H1 (cell line): ENCODE measurements around the gene MTFMT. TPM values are rescaled to one million over a fixed set of nuclear protein-coding genes. Genes with fewer than 3 reads are reported as not detected.

Experiments used
- CTCF ChIA-PET: fragments of 300-600 bp; sonication (Branson Sonifier 250); formaldehyde crosslinking; loops from one replicate; lab custom pipeline; 2021; ENCODE audit not compliant: partially characterized antibody; lab: Charles Lee
- POLR2A ChIA-PET: fragments of 300-600 bp; sonication (Branson Sonifier 250); formaldehyde crosslinking; loops from one replicate; lab custom pipeline; 2021; ENCODE audit warnings: inconsistent platforms; ENCODE audit not compliant: partially characterized antibody; lab: Charles Lee
- DNase-seq, 2 experiments: peaks; one replicate each; pipeline versions ENCODE4 v3.0.0 to v3.0.0-alpha.2; 2010 to 2022; ENCODE audit warnings: low spot score in 2 of 2, low read depth in 1 of 2, mixed read lengths in 1 of 2
- FAIRE-seq: peaks from 2 replicates; lab custom pipeline; 2011; peaks lifted over from hg19 to GRCh38; lab: Jason Lieb, UNC
- H2AFZ ChIP-seq: 2 replicates; pipeline ENCODE4 v1.8.1; 2012; ENCODE audit warnings: low read length, inconsistent platforms
- H2AK5ac ChIP-seq: 2 replicates; pipeline ENCODE4 v1.6.1; 2013; ENCODE audit warnings: low read depth, low read length
- H2BK120ac ChIP-seq: replicated peaks from 2 replicates; pipeline ENCODE3; 2013; ENCODE audit warnings: low read depth, low read length, inconsistent platforms
- H2BK12ac ChIP-seq: 2 replicates; pipeline ENCODE4 v1.6.1; 2013; ENCODE audit warnings: low read depth, low read length
- H2BK15ac ChIP-seq: 2 replicates; pipeline ENCODE4 v1.6.1; 2013; ENCODE audit warnings: low read length
- H2BK20ac ChIP-seq: 2 replicates; pipeline ENCODE4 v1.6.1; 2013; ENCODE audit warnings: low read length
- H2BK5ac ChIP-seq: 2 replicates; pipeline ENCODE4 v1.6.1; 2013; ENCODE audit warnings: low read depth, low read length
- H3K14ac ChIP-seq: 2 replicates; pipeline ENCODE4 v1.6.1; 2013; ENCODE audit warnings: inconsistent platforms; ENCODE audit not compliant: insufficient read length
- H3K18ac ChIP-seq: 2 replicates; pipeline ENCODE4 v1.6.1; 2013; ENCODE audit warnings: low read length; ENCODE audit errors: extremely low read depth
- H3K23ac ChIP-seq: 2 replicates; pipeline ENCODE4 v1.6.1; 2013; ENCODE audit warnings: inconsistent platforms; ENCODE audit not compliant: insufficient read length
- H3K23me2 ChIP-seq: 2 replicates; pipeline ENCODE4 v1.6.1; 2013; ENCODE audit warnings: low read depth, low read length
- H3K27ac ChIP-seq: 2 replicates; pipeline ENCODE4 v1.6.1; 2011; ENCODE audit warnings: low read depth, low read length, inconsistent platforms
- H3K27me3 ChIP-seq, 4 experiments: replicated peaks in 1 of 4; 1 replicate in 1 of 4; 2 replicates in 3 of 4; pipeline versions ENCODE4 v1.6.1 to v1.8.1; 2011 to 2013; ENCODE audit warnings: low read length in 3 of 4, mild to moderate bottlenecking in 3 of 4, inconsistent platforms in 2 of 4, mixed read lengths in 2 of 4, moderate library complexity in 1 of 4; ENCODE audit not compliant: control insufficient read depth in 3 of 4, insufficient read depth in 3 of 4; ENCODE audit errors: extremely low read depth in 1 of 4
- H3K36me3 ChIP-seq, 4 experiments: 2 replicates each; pipeline versions ENCODE4 v1.6.1 to v1.8.1; 2011 to 2013; ENCODE audit warnings: mild to moderate bottlenecking in 4 of 4, low read length in 3 of 4, moderate library complexity in 2 of 4, control low read depth in 1 of 4, inconsistent platforms in 1 of 4; ENCODE audit not compliant: insufficient read depth in 4 of 4, control insufficient read depth in 2 of 4
- H3K4ac ChIP-seq: replicated peaks from 2 replicates; pipeline ENCODE3; 2013; ENCODE audit warnings: low read length, low read depth, mixed read lengths, inconsistent platforms; ENCODE audit not compliant: insufficient read length
- H3K4me1 ChIP-seq, 4 experiments: replicated peaks in 1 of 4; 1 replicate in 1 of 4; 2 replicates in 3 of 4; pipeline versions ENCODE4 v1.6.1 to v1.8.1; 2011 to 2013; ENCODE audit warnings: low read length in 3 of 4, inconsistent platforms in 2 of 4, mixed read lengths in 1 of 4; ENCODE audit not compliant: insufficient read depth in 4 of 4, control insufficient read depth in 3 of 4
- H3K4me2 ChIP-seq, 2 experiments: 2 replicates each; pipeline versions ENCODE4 v1.6.1 to v1.8.1; 2011 to 2013; ENCODE audit warnings: low read depth in 2 of 2, low read length in 2 of 2, control low read depth in 1 of 2, inconsistent platforms in 1 of 2, mild to moderate bottlenecking in 1 of 2; ENCODE audit not compliant: insufficient read depth in 1 of 2
- H3K4me3 ChIP-seq, 4 experiments: fragments of 200-600, 300-600 bp in 1 of 4; sonication (generic), shearing (Covaris generic), sonication (Bioruptor Twin) in 1 of 4; 2 replicates each; pipeline versions ENCODE4 v1.5.1 to v1.8.1; 2011 to 2016; ENCODE audit warnings: low read length in 4 of 4, low read depth in 3 of 4, control low read depth in 2 of 4, inconsistent platforms in 2 of 4, mild to moderate bottlenecking in 2 of 4, mixed read lengths in 1 of 4, moderate library complexity in 1 of 4; ENCODE audit not compliant: insufficient read depth in 2 of 4; ENCODE audit errors: extremely low read depth in 1 of 4
- H3K56ac ChIP-seq: replicated peaks from 2 replicates; pipeline ENCODE3; 2013; ENCODE audit warnings: low read depth, mild to moderate bottlenecking, mixed read lengths, low read length, inconsistent platforms; ENCODE audit not compliant: insufficient read length
- H3K79me1 ChIP-seq: 2 replicates; pipeline ENCODE4 v1.6.1; 2013; ENCODE audit warnings: low read depth, low read length, control low read depth
- H3K79me2 ChIP-seq, 2 experiments: 2 replicates each; pipeline versions ENCODE4 v1.6.1 to v1.8.1; 2012 to 2013; ENCODE audit warnings: low read length in 2 of 2, mild to moderate bottlenecking in 2 of 2, inconsistent platforms in 1 of 2; ENCODE audit not compliant: insufficient read depth in 2 of 2, control insufficient read depth in 1 of 2
- H3K9ac ChIP-seq, 4 experiments: replicated peaks in 1 of 4; 1 replicate in 1 of 4; 2 replicates in 3 of 4; pipeline versions ENCODE4 v1.6.1 to v1.8.1; 2011 to 2013; ENCODE audit warnings: low read depth in 3 of 4, low read length in 3 of 4, control low read depth in 2 of 4, mild to moderate bottlenecking in 2 of 4, moderate library complexity in 2 of 4, inconsistent platforms in 1 of 4; ENCODE audit errors: extremely low read depth in 1 of 4
- H3K9me3 ChIP-seq, 2 experiments: 2 replicates each; pipeline versions ENCODE4 v1.6.1 to v1.8.1; 2012 to 2013; ENCODE audit warnings: mild to moderate bottlenecking in 2 of 2, moderate library complexity in 2 of 2, control low read depth in 1 of 2, inconsistent platforms in 1 of 2, low read depth in 1 of 2, low read length in 1 of 2, mixed read lengths in 1 of 2; ENCODE audit not compliant: insufficient read depth in 2 of 2
- H4K20me1 ChIP-seq, 2 experiments: replicated peaks in 1 of 2; 2 replicates each; pipeline versions ENCODE3 to v1.8.1; 2011 to 2013; ENCODE audit warnings: inconsistent platforms in 2 of 2, low read length in 2 of 2, mild to moderate bottlenecking in 1 of 2; ENCODE audit not compliant: insufficient read depth in 2 of 2, control insufficient read depth in 1 of 2
- H4K5ac ChIP-seq: 2 replicates; pipeline ENCODE4 v1.6.1; 2013; ENCODE audit warnings: low read length, low read depth, mixed read lengths, inconsistent platforms; ENCODE audit not compliant: insufficient read length
- H4K8ac ChIP-seq: 2 replicates; pipeline ENCODE4 v1.8.0; 2013; ENCODE audit warnings: mild to moderate bottlenecking, moderate library complexity, low read length, inconsistent platforms; ENCODE audit not compliant: insufficient read depth; ENCODE audit errors: extremely low read depth
- H4K91ac ChIP-seq: replicated peaks from 2 replicates; pipeline ENCODE3; 2013; ENCODE audit warnings: low read length, mixed read lengths, inconsistent platforms; ENCODE audit not compliant: insufficient read length
- ASH2L ChIP-seq: fragments of 200-600, 300-600 bp; sonication (generic); IDR thresholded peaks from one replicate; pipeline ENCODE4 v1.7.1; 2017; ENCODE audit warnings: low read length
- FOSL1 ChIP-seq: IDR thresholded peaks from 2 replicates; pipeline ENCODE4 v1.6.1; 2011; ENCODE audit warnings: mild to moderate bottlenecking, low read depth, low read length, moderate library complexity; ENCODE audit not compliant: insufficient read depth
- JUN ChIP-seq: IDR thresholded peaks from 2 replicates; pipeline ENCODE4 v1.6.1; 2011; ENCODE audit warnings: low read depth, mild to moderate bottlenecking, improper control_type of control experiment, low read length
- MAFK ChIP-seq: IDR thresholded peaks from 2 replicates; pipeline ENCODE4 v1.6.1; 2012; ENCODE audit warnings: low read depth, mild to moderate bottlenecking, improper control_type of control experiment, low read length
- NRF1 ChIP-seq: IDR thresholded peaks from 2 replicates; pipeline ENCODE4 v1.6.1; 2011; ENCODE audit warnings: mild to moderate bottlenecking, low read depth, low read length, improper control_type of control experiment
- SIN3A ChIP-seq, 2 experiments: IDR thresholded peaks in 1 of 2; conservative IDR thresholded peaks in 1 of 2; 2 replicates each; pipeline ENCODE4 v1.6.1; 2011 to 2012; ENCODE audit warnings: low read length in 2 of 2, improper control_type of control experiment in 1 of 2, low read depth in 1 of 2, mild to moderate bottlenecking in 1 of 2
- SIRT6 ChIP-seq: IDR thresholded peaks from one replicate; pipeline ENCODE4 v1.7.1; 2012; ENCODE audit warnings: low read length, inconsistent platforms
- SUZ12 ChIP-seq: fragments of 200-600 bp; sonication (generic); IDR thresholded peaks from 2 replicates; pipeline ENCODE4 v1.6.1; 2012; ENCODE audit warnings: mild to moderate bottlenecking, inconsistent platforms, low read length, moderate library complexity, mixed read lengths
- WGBS, 2 experiments: shearing (Covaris generic) in 1 of 2; methylation state at CpG; one replicate each; pipeline versions ENCODE4 v1.1.6 to v1.1.7; 2013 to 2015; ENCODE audit warnings: low lambda C conversion rate in 2 of 2, mixed read lengths in 2 of 2, inconsistent platforms in 1 of 2, low coverage in 1 of 2, missing lambda C conversion rate in 1 of 2; ENCODE audit not compliant: insufficient replicate concordance in 2 of 2, insufficient coverage in 1 of 2, insufficient read length in 1 of 2; ENCODE audit errors: extremely low coverage in 1 of 2, missing lambda C conversion rate in 1 of 2; 5-methylcytosine and 5-hydroxymethylcytosine counted together
- polyA plus RNA-seq, 7 experiments: library from polyadenylated mRNA; depleted of rRNA in 3 of 7; stranded (reverse) in 5 of 7; unstranded in 2 of 7; fragments of >200 nt in 5 of 7; fragments of 200-250 nt in 2 of 7; gene quantifications; 1 replicate in 5 of 7; 2 replicates in 1 of 7; 4 replicates in 1 of 7; pipeline versions ENCODE4 v1.2.1 to v1.2.3, GENCODE V29; 2011 to 2013; ENCODE audit warnings: missing spikeins in 2 of 7, mixed read lengths in 2 of 7
- total RNA-seq: library from RNA; stranded (reverse); fragmentation: NEBNext Ultra II Directional; extraction: Animal tissue kit (Norgen Biotek cat#: 25700); gene quantifications from 2 replicates; pipeline ENCODE4 v1.2.1, GENCODE V29; 2021
- TF ChIP-seq, protein P1 (sequence below), 3 experiments: IDR thresholded peaks; 1 replicate in 2 of 3; 2 replicates in 1 of 3; pipeline versions ENCODE4 v1.5.1 to v1.6.1; 2011; ENCODE audit warnings: low read length in 3 of 3, mild to moderate bottlenecking in 3 of 3, inconsistent platforms in 2 of 3, low read depth in 1 of 3, moderate library complexity in 1 of 3; ENCODE audit not compliant: insufficient read depth in 1 of 3; ENCODE audit errors: control extremely low read depth in 1 of 3

MTFMT gene
- total and polyA plus RNA-seq, 2 of the 8 experiments (the other 6 are each of a cell fraction or from before 2014, with no cell fraction given), result 7.7 to 20.8 TPM

DNA sequence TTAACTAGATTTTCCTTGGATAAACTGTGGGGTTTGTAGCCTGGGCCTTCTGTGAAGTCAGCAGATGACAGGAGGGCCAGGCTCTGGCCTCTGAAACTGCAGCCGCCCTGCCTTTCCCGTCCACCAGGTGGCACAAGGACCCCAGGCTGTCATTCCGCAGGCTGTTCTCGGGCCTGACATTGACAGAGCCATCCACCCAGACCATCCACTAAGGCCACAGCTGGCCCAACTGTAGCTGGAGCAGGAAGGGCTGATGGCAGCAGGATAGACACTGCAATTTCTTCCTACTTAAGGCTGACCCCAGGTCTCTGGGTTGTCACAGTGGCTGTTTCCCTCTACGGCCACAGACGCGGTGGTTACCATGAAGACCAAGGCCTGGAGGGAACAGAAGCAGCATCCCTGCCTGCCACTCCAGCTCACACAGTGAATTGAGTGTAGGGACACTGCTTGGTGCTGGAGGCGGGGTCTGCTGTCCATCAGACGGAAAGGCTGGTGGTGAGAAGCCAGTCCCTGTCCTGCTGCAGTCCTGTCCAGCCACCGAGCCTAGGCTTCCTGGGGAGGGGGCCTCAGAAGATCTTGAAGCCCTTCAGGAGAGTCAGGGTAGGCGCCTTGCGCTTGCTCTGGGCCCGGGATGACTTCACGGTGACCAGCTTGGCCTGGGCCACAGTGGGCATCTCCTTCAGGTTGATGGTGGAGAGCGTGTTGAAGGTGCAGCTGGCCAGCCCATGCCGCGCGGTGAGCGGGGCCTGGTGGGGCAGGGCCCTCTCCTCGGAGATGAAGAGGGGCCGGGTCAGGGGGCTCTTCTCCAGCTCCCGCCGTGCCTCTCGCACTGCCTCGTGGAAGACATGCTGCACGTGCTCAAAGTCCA, 25.1 kb upstream of the MTFMT start:
- H2BK20ac ChIP-seq, result no peak overlapping the region
- H3K9ac ChIP-seq, result no peak overlapping the region
- H3K27ac ChIP-seq, result no peak overlapping the region
- no peak overlapping the region for H3K4me3 ChIP-seq
- ChIA-PET POLR2A (interaction anchor here (0.9 to 1.7 kb wide), 8 partner anchors 9 to 66 kb away, joined by 3 to 5 read pairs (median 3); no protein-coding TSS in a partner anchor), CTCF (interaction anchor here (0.7 to 33.2 kb wide), 12 partner anchors 12 to 216 kb away, joined by 3 to 1213 read pairs (median 14); partner anchors contain the start of genes KBTBD13, RASL12, SLC51B and UBAP1L)
- no peaks in the 10 kb centered on the region for H4K20me1 ChIP-seq
- H4K91ac ChIP-seq, result no peak overlapping the region
- H3K14ac ChIP-seq, result no peak overlapping the region
- H2BK15ac ChIP-seq, result no peak overlapping the region
- no peak overlapping the region for H3K4ac ChIP-seq
- no peak for FAIRE-seq
- H3K36me3 ChIP-seq, result no peaks in the 10 kb centered on the region; a peak in 1 of 8 replicates
- no peak overlapping the region for H3K18ac ChIP-seq
- H3K56ac ChIP-seq, result no peak overlapping the region
- H2BK12ac ChIP-seq, result no peak overlapping the region
- no peaks in the 10 kb centered on the region for H3K9me3 ChIP-seq
- no peaks in the 10 kb centered on the region; a peak in 2 of 7 replicates for H3K27me3 ChIP-seq
- WGBS, 2 experiments, result 79% methylated on average over 25 of the region's 26 CpGs; no CpG with 5 or more reads in 1 of the 2 experiments
- no peaks in the 10 kb centered on the region for H3K23me2 ChIP-seq
- H3K4me2 ChIP-seq, result no peak overlapping the region
- H3K79me1 ChIP-seq, result no peaks in the 10 kb centered on the region
- no peak overlapping the region for H4K8ac ChIP-seq
- H3K23ac ChIP-seq, result no peak overlapping the region
- DNase-seq, result peak in 1 of 2 experiments; percentile 88
- no peak overlapping the region for H2BK120ac ChIP-seq
- no peak overlapping the region for H4K5ac ChIP-seq
- H3K4me1 ChIP-seq, result no peaks in the 10 kb centered on the region
- H3K79me2 ChIP-seq, result no peaks in the 10 kb centered on the region
- H2AK5ac ChIP-seq, result no peak overlapping the region
- H2BK5ac ChIP-seq, result 0 out of 2 replicates have a peak overlapping the region, but pooled peaks have one; percentile 60
- H2AFZ ChIP-seq, result no peak overlapping the region
- TF ChIP-seq, protein P1, sequence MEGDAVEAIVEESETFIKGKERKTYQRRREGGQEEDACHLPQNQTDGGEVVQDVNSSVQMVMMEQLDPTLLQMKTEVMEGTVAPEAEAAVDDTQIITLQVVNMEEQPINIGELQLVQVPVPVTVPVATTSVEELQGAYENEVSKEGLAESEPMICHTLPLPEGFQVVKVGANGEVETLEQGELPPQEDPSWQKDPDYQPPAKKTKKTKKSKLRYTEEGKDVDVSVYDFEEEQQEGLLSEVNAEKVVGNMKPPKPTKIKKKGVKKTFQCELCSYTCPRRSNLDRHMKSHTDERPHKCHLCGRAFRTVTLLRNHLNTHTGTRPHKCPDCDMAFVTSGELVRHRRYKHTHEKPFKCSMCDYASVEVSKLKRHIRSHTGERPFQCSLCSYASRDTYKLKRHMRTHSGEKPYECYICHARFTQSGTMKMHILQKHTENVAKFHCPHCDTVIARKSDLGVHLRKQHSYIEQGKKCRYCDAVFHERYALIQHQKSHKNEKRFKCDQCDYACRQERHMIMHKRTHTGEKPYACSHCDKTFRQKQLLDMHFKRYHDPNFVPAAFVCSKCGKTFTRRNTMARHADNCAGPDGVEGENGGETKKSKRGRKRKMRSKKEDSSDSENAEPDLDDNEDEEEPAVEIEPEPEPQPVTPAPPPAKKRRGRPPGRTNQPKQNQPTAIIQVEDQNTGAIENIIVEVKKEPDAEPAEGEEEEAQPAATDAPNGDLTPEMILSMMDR (IDR thresholded peaks at IDR 0.05; ENCODE audit: control extremely low read depth in 1 of 3, insufficient read depth in 1 of 3, low read depth in 1 of 3, low read length in 3 of 3), result peak; percentile 95 to 97 (median 97)
- no peak for TF ChIP-seq NRF1
- TF ChIP-seq JUN, result no peak
- no peak for TF ChIP-seq SIRT6
- TF ChIP-seq SUZ12, result no peak
- no peak for TF ChIP-seq FOSL1
- TF ChIP-seq MAFK, result no peak
- TF ChIP-seq SIN3A (conservative IDR thresholded peaks at IDR 0.05 in 1 of 2, IDR thresholded peaks at IDR 0.05 in 1 of 2; ENCODE audit: low read depth in 1 of 2, low read length in 2 of 2), result peak; percentile 93 to 98; a peak in 3 of 4 replicates
- TF ChIP-seq ASH2L, result no peak
